Fibroblast of the aortic adventitia (primary cell): Measurements from ENCODE around the gene ZFAND3. TPM values are rescaled to one million over a fixed set of nuclear protein-coding genes. Genes with fewer than 3 reads are reported as not detected.

Source experiments
- DNase-seq: peaks from one replicate; pipeline ENCODE4 v3.0.0-alpha.2; 2010; ENCODE audit warnings: low read depth
- H3K4me3 ChIP-seq: 2 replicates; pipeline ENCODE4 v1.5.1; 2011; ENCODE audit warnings: low read depth, mild to moderate bottlenecking, control low read depth, low read length, moderate library complexity
- CTCF ChIP-seq: IDR thresholded peaks from 2 replicates; pipeline ENCODE4 v1.5.1; 2011; ENCODE audit warnings: mild to moderate bottlenecking, low read length, control low read depth, inconsistent platforms; ENCODE audit not compliant: insufficient read depth
- total RNA-seq: library from RNA; depleted of rRNA; stranded (reverse); fragments of >200 nt; gene quantifications from 2 replicates; pipeline ENCODE4 v1.2.3, GENCODE V29; 2012; ENCODE audit warnings: low replicate concordance

The ZFAND3 gene
- total RNA-seq, 1 donor: 31.3 TPM

- no peak overlapping the region for H3K4me3 ChIP-seq
- no peak for DNase-seq
- TF ChIP-seq CTCF: no peak
These were observed 294.5 kb downstream of the ZFAND3 start for GRCh38 chr6:38113825-38114576.

- no peak overlapping the region for H3K4me3 ChIP-seq
- DNase-seq: no peak
- TF ChIP-seq CTCF: no peak
These were observed 295.6 kb downstream of the ZFAND3 start for GRCh38 chr6:38114976-38115625.

- no peak for TF ChIP-seq CTCF
- no peak overlapping the region for H3K4me3 ChIP-seq
- no peak for DNase-seq
These were observed 296.1 kb downstream of the ZFAND3 start for GRCh38 chr6:38115626-38116008.

GRCh38 chr6:38116248-38116647 lies 296.7 kb downstream of the ZFAND3 start:
- no peak overlapping the region for H3K4me3 ChIP-seq
- no peak for TF ChIP-seq CTCF
- no peak for DNase-seq

DNA sequence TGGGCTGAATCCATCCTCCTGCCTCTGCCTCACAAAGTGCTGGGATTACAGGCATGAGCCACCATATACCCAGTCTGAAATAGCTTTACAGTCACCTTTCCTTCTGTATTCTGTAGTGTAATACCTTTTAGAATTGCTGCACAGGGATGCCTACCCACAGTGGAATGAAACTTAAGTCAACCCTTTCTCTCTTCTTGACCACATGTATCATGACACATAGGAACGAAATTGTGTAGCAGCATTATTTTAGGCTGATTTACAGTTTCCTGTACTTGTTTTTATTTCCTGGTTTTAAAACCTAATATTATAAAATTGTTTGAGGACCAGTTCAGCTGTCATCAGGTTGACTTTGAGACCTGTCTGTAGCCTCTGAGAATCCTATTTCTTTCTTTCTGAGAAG lies 297.8 kb downstream of the ZFAND3 start:
- TF ChIP-seq CTCF: no peak
- no peak overlapping the region for H3K4me3 ChIP-seq
- no peak for DNase-seq

- no peak overlapping the region for H3K4me3 ChIP-seq
- TF ChIP-seq CTCF: no peak
- no peak for DNase-seq
These were observed 299.4 kb downstream of the ZFAND3 start for GRCh38 chr6:38118791-38119365.
